ENCODE data around the gene LILRB5.
"Not testable (repeated sequence)": the region's sequence is repeated elsewhere in the genome, so short reads cannot be mapped to it uniquely, and the experiment has no call there.

The LILRB5 gene

GRCh38 chr19:54282686-54283470 lies 25.8 kb upstream of the LILRB5 start:
- H3K27me3 ChIP-seq (ENCODE audit: control insufficient read depth, insufficient read depth, low read length) = no peaks in the 10 kb centered on the region
- no peak overlapping the region for H3K4me2 ChIP-seq (ENCODE audit: low read length)
- no peak overlapping the region for H3K9ac ChIP-seq
- H3K79me2 ChIP-seq = no peaks in the 10 kb centered on the region
- H3K9me3 ChIP-seq (ENCODE audit: control insufficient read depth, low read length) = no peaks in the 10 kb centered on the region
- H2AFZ ChIP-seq = no peak overlapping the region
- H3K36me3 ChIP-seq (ENCODE audit: control insufficient read depth, insufficient read depth, low read length) = no peaks in the 10 kb centered on the region
- no peak for TF ChIP-seq CTCF (IDR thresholded peaks at IDR 0.05)
- H3K4me3 ChIP-seq (ENCODE audit: low read depth, low read length) = no peak overlapping the region
- no peaks in the 10 kb centered on the region for H3K4me1 ChIP-seq
- no peak overlapping the region for H3K27ac ChIP-seq

GRCh38 chr19:54281729-54282075 lies 24.6 kb upstream of the LILRB5 start:
- not testable (repeated sequence) for H3K9me3 ChIP-seq (ENCODE audit: control insufficient read depth, low read length); H3K4me2 ChIP-seq (ENCODE audit: low read length); H3K4me3 ChIP-seq (ENCODE audit: low read depth, low read length); H2AFZ ChIP-seq; H3K9ac ChIP-seq; H3K4me1 ChIP-seq; H3K27me3 ChIP-seq (ENCODE audit: control insufficient read depth, insufficient read depth, low read length); H3K36me3 ChIP-seq (ENCODE audit: control insufficient read depth, insufficient read depth, low read length); H3K27ac ChIP-seq; H3K79me2 ChIP-seq

GRCh38 chr19:54281007-54281728 lies 24.1 kb upstream of the LILRB5 start, which contains the start of gene LILRB2:
Gene LILRB2 (minus strand): TSS chr19:54281110. CDS start chr19:54280496, 614 bp downstream.
- Histone ChIP-seq H3K27me3 (ENCODE audit: control insufficient read depth, insufficient read depth, low read length) (no peaks in the 10 kb centered on the region), H2AFZ (no peak within 1 kb of the TSS), H3K4me3 (ENCODE audit: low read depth, low read length) (no peak within 1 kb of the TSS), H3K9me3 (ENCODE audit: control insufficient read depth, low read length) (no peaks in the 10 kb centered on the region), H3K79me2 (no peaks in the 10 kb centered on the region), H3K9ac (no peak within 1 kb of the TSS), H3K4me2 (ENCODE audit: low read length) (no peak within 1 kb of the TSS), H3K27ac (no peak within 1 kb of the TSS), H3K4me1 (no peaks in the 10 kb centered on the region), H3K36me3 (ENCODE audit: control insufficient read depth, insufficient read depth, low read length) (no peaks in the 10 kb centered on the region)
- no peak for TF ChIP-seq CTCF (IDR thresholded peaks at IDR 0.05)

GRCh38 chr19:54280441-54280840 lies 23.4 kb upstream of the LILRB5 start:
- H3K4me1 ChIP-seq; H3K79me2 ChIP-seq; H2AFZ ChIP-seq; H3K4me3 ChIP-seq (ENCODE audit: low read depth, low read length); H3K27ac ChIP-seq; H3K9me3 ChIP-seq (ENCODE audit: control insufficient read depth, low read length); H3K36me3 ChIP-seq (ENCODE audit: control insufficient read depth, insufficient read depth, low read length); H3K27me3 ChIP-seq (ENCODE audit: control insufficient read depth, insufficient read depth, low read length); H3K9ac ChIP-seq; H3K4me2 ChIP-seq (ENCODE audit: low read length): not testable (repeated sequence)

GRCh38 chr19:54280025-54280424 lies 23.0 kb upstream of the LILRB5 start:
- not testable (repeated sequence) for H3K9me3 ChIP-seq (ENCODE audit: control insufficient read depth, low read length)

GRCh38 chr19:54279406-54279962 lies 22.4 kb upstream of the LILRB5 start:
- Histone ChIP-seq H3K27ac (no peak overlapping the region), H3K9ac (no peak overlapping the region), H3K36me3 (ENCODE audit: control insufficient read depth, insufficient read depth, low read length) (no peaks in the 10 kb centered on the region), H3K4me1 (no peaks in the 10 kb centered on the region), H3K27me3 (ENCODE audit: control insufficient read depth, insufficient read depth, low read length) (no peaks in the 10 kb centered on the region), H3K9me3 (ENCODE audit: control insufficient read depth, low read length) (no peaks in the 10 kb centered on the region), H3K79me2 (no peaks in the 10 kb centered on the region), H3K4me2 (ENCODE audit: low read length) (no peak overlapping the region), H2AFZ (no peak overlapping the region), H3K4me3 (ENCODE audit: low read depth, low read length) (no peak overlapping the region)
- TF ChIP-seq CTCF (IDR thresholded peaks at IDR 0.05) = no peak

More at GRCh38 chr19:54280025-54280424, 23.0 kb upstream of the LILRB5 start:
- H3K4me2 ChIP-seq (ENCODE audit: low read length); H3K4me1 ChIP-seq; H3K36me3 ChIP-seq (ENCODE audit: control insufficient read depth, insufficient read depth, low read length); H3K27ac ChIP-seq; H3K4me3 ChIP-seq (ENCODE audit: low read depth, low read length); H2AFZ ChIP-seq; H3K9ac ChIP-seq; H3K27me3 ChIP-seq (ENCODE audit: control insufficient read depth, insufficient read depth, low read length); H3K79me2 ChIP-seq: not testable (repeated sequence)

- H3K36me3 ChIP-seq (ENCODE audit: control insufficient read depth, insufficient read depth, low read length); H3K79me2 ChIP-seq; H3K4me1 ChIP-seq; H2AFZ ChIP-seq; H3K9ac ChIP-seq; H3K27ac ChIP-seq; H3K4me2 ChIP-seq (ENCODE audit: low read length); H3K4me3 ChIP-seq (ENCODE audit: low read depth, low read length); H3K27me3 ChIP-seq (ENCODE audit: control insufficient read depth, insufficient read depth, low read length); H3K9me3 ChIP-seq (ENCODE audit: control insufficient read depth, low read length): not testable (repeated sequence)
Observed at GRCh38 chr19:54278571-54279195, 21.6 kb upstream of the LILRB5 start.

GRCh38 chr19:54278056-54278455 lies 21.0 kb upstream of the LILRB5 start:
- H3K9me3 ChIP-seq (ENCODE audit: control insufficient read depth, low read length); H3K36me3 ChIP-seq (ENCODE audit: control insufficient read depth, insufficient read depth, low read length); H3K4me1 ChIP-seq; H3K27me3 ChIP-seq (ENCODE audit: control insufficient read depth, insufficient read depth, low read length); H3K4me3 ChIP-seq (ENCODE audit: low read depth, low read length); H2AFZ ChIP-seq; H3K27ac ChIP-seq; H3K4me2 ChIP-seq (ENCODE audit: low read length); H3K79me2 ChIP-seq; H3K9ac ChIP-seq: not testable (repeated sequence)
